ENCODE measurements around the gene HEPACAM. TPM values are rescaled to one million over a fixed set of nuclear protein-coding genes. Genes with fewer than 3 reads are reported as not detected.

The HEPACAM gene
- total and polyA plus RNA-seq, 2 donors (not counting 3 experiments of a cell fraction or from before 2014, with no cell fraction given), result not detected

DNA sequence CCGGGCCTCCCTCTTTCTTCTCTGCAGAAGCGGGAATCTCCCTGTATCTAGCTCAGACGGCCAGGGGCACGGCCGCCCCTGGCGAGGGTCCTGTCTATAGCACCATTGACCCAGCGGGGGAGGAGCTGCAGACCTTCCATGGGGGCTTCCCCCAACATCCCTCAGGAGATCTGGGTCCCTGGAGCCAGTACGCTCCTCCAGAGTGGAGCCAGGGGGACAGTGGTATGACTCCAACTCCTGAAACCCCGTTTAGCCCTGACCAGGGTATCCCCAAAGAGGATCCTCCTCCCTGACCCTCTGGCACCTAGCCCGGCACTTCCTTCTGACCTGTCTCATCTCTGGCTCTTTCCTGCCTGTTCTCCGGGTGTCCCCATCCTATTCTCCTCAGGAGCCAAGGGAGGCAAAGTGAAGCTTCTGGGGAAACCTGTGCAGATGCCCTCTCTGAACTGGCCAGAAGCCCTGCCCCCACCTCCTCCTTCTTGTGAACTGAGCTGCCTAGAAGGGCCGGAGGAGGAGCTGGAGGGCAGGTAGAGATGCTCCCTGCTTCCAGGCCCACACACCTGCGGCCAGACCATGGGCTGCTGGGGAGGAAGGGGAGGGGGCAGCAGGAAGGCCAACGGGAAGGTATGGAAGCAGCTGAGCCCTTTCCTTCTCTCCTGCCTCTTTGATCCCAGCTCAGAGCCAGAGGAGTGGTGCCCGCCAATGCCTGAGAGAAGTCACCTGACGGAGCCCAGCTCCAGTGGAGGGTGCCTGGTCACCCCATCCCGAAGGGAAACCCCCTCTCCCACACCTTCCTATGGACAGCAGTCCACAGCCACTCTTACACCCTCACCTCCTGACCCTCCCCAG lies 57.7 kb downstream of the HEPACAM start:
- peaks cover 34% of the 10 kb centered on the region for H3K4me1 ChIP-seq (ENCODE audit: control insufficient read depth, extremely low read depth, insufficient read depth, low read length)
- no peaks in the 10 kb centered on the region for H3K79me2 ChIP-seq (ENCODE audit: control insufficient read depth, insufficient read depth, low read length)
- H3K9ac ChIP-seq (replicated peaks; ENCODE audit: extremely low read depth, insufficient read depth, low read length), result no peak overlapping the region
- FAIRE-seq (no peak), DNase-seq (ENCODE audit: low read depth, low spot score) (peak; percentile 21)
- peak overlapping the region in 2 of 3 experiments; percentile 47 to 49 for H3K4me3 ChIP-seq (replicated peaks in 1 of 3; ENCODE audit: insufficient read depth in 1 of 3, low read depth in 1 of 3, low read length in 3 of 3)
- no peaks in the 10 kb centered on the region for H3K9me1 ChIP-seq (replicated peaks; ENCODE audit: control insufficient read depth, extremely low read depth, insufficient read depth, low read length)
- peak overlapping the region; percentile 70 for H3K4me2 ChIP-seq (ENCODE audit: insufficient read depth, low read length)
- no TSS peak for BruUV-seq (replicated peaks)
- peaks cover 5 to 6% of the 10 kb centered on the region in 2 experiments for H3K27me3 ChIP-seq (ENCODE audit: control insufficient read depth in 2 of 2, insufficient read depth in 2 of 2, low read length in 2 of 2)
- H3K27ac ChIP-seq (ENCODE audit: insufficient read depth, low read depth, low read length), result no peak overlapping the region
- POLR2A ChIA-PET, result interaction anchor here (0.5 to 1.4 kb wide), 5 partner anchors 13 to 234 kb away, joined by 3 to 5 read pairs (median 4); partner anchors contain the start of gene ROBO4
- CTCF ChIA-PET, result interaction anchor here (1.4 to 3.5 kb wide), 3 partner anchors 12 to 75 kb away, joined by 4 to 70 read pairs (median 4); partner anchors contain the start of gene ROBO4
- H3K9me3 ChIP-seq (replicated peaks; ENCODE audit: control insufficient read depth, insufficient read depth, low read length), result no peaks in the 10 kb centered on the region
- no peaks in the 10 kb centered on the region for H3K36me3 ChIP-seq (ENCODE audit: control insufficient read depth in 2 of 2, extremely low read depth in 1 of 2, insufficient read depth in 2 of 2, low read length in 2 of 2)
- no peak for TF ChIP-seq JUN (IDR thresholded peaks at IDR 0.05; ENCODE audit: borderline replicate concordance, insufficient read depth, insufficient read length, low read depth)
- no peak for TF ChIP-seq MYC (IDR thresholded peaks at IDR 0.05; ENCODE audit: low read depth, low read length)
- no peak for TF ChIP-seq POLR2AphosphoS5 (IDR thresholded peaks at IDR 0.05; ENCODE audit: insufficient read depth, low read depth, low read length)
- no peak for TF ChIP-seq GATA2 (IDR thresholded peaks at IDR 0.05; ENCODE audit: insufficient read depth, insufficient read length, low read depth, low read length)
- no peak for TF ChIP-seq EZH2 (IDR thresholded peaks at IDR 0.05; ENCODE audit: borderline replicate concordance, low read depth, low read length, severe bottlenecking)
- TF ChIP-seq, protein P1, sequence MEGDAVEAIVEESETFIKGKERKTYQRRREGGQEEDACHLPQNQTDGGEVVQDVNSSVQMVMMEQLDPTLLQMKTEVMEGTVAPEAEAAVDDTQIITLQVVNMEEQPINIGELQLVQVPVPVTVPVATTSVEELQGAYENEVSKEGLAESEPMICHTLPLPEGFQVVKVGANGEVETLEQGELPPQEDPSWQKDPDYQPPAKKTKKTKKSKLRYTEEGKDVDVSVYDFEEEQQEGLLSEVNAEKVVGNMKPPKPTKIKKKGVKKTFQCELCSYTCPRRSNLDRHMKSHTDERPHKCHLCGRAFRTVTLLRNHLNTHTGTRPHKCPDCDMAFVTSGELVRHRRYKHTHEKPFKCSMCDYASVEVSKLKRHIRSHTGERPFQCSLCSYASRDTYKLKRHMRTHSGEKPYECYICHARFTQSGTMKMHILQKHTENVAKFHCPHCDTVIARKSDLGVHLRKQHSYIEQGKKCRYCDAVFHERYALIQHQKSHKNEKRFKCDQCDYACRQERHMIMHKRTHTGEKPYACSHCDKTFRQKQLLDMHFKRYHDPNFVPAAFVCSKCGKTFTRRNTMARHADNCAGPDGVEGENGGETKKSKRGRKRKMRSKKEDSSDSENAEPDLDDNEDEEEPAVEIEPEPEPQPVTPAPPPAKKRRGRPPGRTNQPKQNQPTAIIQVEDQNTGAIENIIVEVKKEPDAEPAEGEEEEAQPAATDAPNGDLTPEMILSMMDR (IDR thresholded peaks at IDR 0.05; ENCODE audit: extremely low read depth in 1 of 2, insufficient read depth in 1 of 2, low read depth in 1 of 2, low read length in 2 of 2), result no peak
- TF ChIP-seq POLR2A (IDR thresholded peaks at IDR 0.05; ENCODE audit: low read depth, low read length), result no peak
- no peak for TF ChIP-seq FOS (IDR thresholded peaks at IDR 0.05; ENCODE audit: borderline replicate concordance, insufficient read depth, low read length)
- TF ChIP-seq, protein P2, sequence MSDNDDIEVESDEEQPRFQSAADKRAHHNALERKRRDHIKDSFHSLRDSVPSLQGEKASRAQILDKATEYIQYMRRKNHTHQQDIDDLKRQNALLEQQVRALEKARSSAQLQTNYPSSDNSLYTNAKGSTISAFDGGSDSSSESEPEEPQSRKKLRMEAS (IDR thresholded peaks at IDR 0.05; ENCODE audit: insufficient read depth, insufficient read length), result no peak
- H2AFZ ChIP-seq (ENCODE audit: low read depth, low read length), result no peak overlapping the region
- dilution Hi-C loops (cut with MboI; ENCODE audit: extremely low pct_ligation_motif_present, low sequenced_read_pairs) (no loop called here), intact Hi-C loops (cut with micrococcal nuclease) (loop anchor here (2.0 kb wide), 2 partner anchors 233 to 263 kb away; partner anchors contain the start of gene TMEM218)
- H4K20me1 ChIP-seq (replicated peaks; ENCODE audit: control insufficient read depth, extremely low read depth, insufficient read depth, low read length), result no peaks in the 10 kb centered on the region

All from endothelial cell of umbilical vein (primary cell).